Body of pancreas (tissue), 4 donors: Measurements from ENCODE around the gene CPEB1. TPM values are rescaled to one million over a fixed set of nuclear protein-coding genes. Genes with fewer than 3 reads are reported as not detected.

Experiments used
- ATAC-seq: fragments of 150-250 bp; one replicate; pipeline ENCODE4 v1.9.1; 2016
- DNase-seq, 4 donors: peaks; one replicate each; pipeline ENCODE4 v3.0.0-alpha.2; 2019
- H3K27ac ChIP-seq, 4 donors: fragments of 200-600 bp; sonication (generic); 1 replicate in 3 of 4; 2 replicates in 1 of 4; pipeline versions ENCODE4 v1.5.1 to v1.6.1; 2016 to 2019; ENCODE audit warnings: mild to moderate bottlenecking in 1 of 4, mixed read lengths in 1 of 4, moderate library complexity in 1 of 4
- H3K27me3 ChIP-seq, 2 donors: fragments of 200-600 bp; sonication (generic); one replicate each; pipeline ENCODE4 v1.6.0; 2016; ENCODE audit warnings: mild to moderate bottlenecking in 1 of 2
- H3K36me3 ChIP-seq, 2 donors: fragments of 200-600 bp; sonication (generic); replicated peaks in 1 of 2; 2 replicates each; pipeline ENCODE4 v1.5.1; 2016; ENCODE audit warnings: low read depth in 2 of 2; ENCODE audit not compliant: insufficient read depth in 1 of 2
- H3K4me1 ChIP-seq: fragments of 200-600 bp; sonication (generic); one replicate; pipeline ENCODE4 v1.6.0; 2016
- H3K4me3 ChIP-seq, 2 donors: fragments of 200-600 bp; sonication (generic); 1 replicate in 1 of 2; 2 replicates in 1 of 2; pipeline ENCODE4 v1.5.1; 2016 to 2019
- H3K9me3 ChIP-seq, 3 donors: fragments of 200-600 bp; sonication (generic); 1 replicate in 2 of 3; 2 replicates in 1 of 3; pipeline ENCODE4 v1.5.1; 2016
- CTCF ChIP-seq, 7 experiments: fragments of 450-650 bp in 4 of 7; fragments of 200-600 bp in 3 of 7; sonication (generic) in 3 of 7; IDR thresholded peaks; one replicate each; pipeline ENCODE4 v1.5.1; 2016 to 2019; ENCODE audit warnings: antibody characterized with exemption in 7 of 7
- POLR2A ChIP-seq, 3 donors: fragments of 450-650 bp; IDR thresholded peaks; one replicate each; pipeline ENCODE4 v1.6.1; 2016; ENCODE audit warnings: antibody characterized with exemption in 3 of 3, mild to moderate bottlenecking in 2 of 3
- WGBS, 2 donors: methylation state at CpG; one replicate each; pipeline ENCODE4 v1.1.5; 2017; 5-methylcytosine and 5-hydroxymethylcytosine counted together
- intact Hi-C: fragments of 100-400 bp; cut with DNase I; formaldehyde crosslinking; loops from one replicate; pipeline ENCODE4 v1.15.1; 2023
- total RNA-seq, 2 donors: library from RNA; depleted of rRNA; stranded (reverse); fragments of >200 nt; gene quantifications; one replicate each; pipeline ENCODE4 v1.1.0, GENCODE V29; 2016

The CPEB1 gene
- total RNA-seq, 2 donors from 2014 or later: 1.0 TPM; not detected in 1

- no peaks in the 10 kb centered on the region for H3K27me3 ChIP-seq
- H3K4me3 ChIP-seq: no peak overlapping the region
- H3K9me3 ChIP-seq: no peaks in the 10 kb centered on the region
- ATAC-seq (no peak), DNase-seq (no peak)
- no peaks in the 10 kb centered on the region for H3K4me1 ChIP-seq
- H3K36me3 ChIP-seq: no peaks in the 10 kb centered on the region
- H3K27ac ChIP-seq: no peak overlapping the region
- TF ChIP-seq CTCF (IDR thresholded peaks at IDR 0.05): no peak
- TF ChIP-seq POLR2A (IDR thresholded peaks at IDR 0.05): no peak
- WGBS, 2 donors: 74 to 85% methylated on average over 5 to 9 of the region's 9 CpGs
- intact Hi-C loops: no loop called here
Measured at GRCh38 chr15:82549199-82549665, 97.9 kb downstream of the CPEB1 start.

- 91 to 100% methylated on average over 1 to 2 of the region's 2 CpGs for WGBS, 2 donors
- intact Hi-C loops: no loop called here
- Histone ChIP-seq H3K9me3 (no peaks in the 10 kb centered on the region), H3K4me3 (no peak overlapping the region), H3K27ac (no peak overlapping the region), H3K4me1 (no peaks in the 10 kb centered on the region), H3K27me3 (no peaks in the 10 kb centered on the region), H3K36me3 (no peaks in the 10 kb centered on the region)
- DNase-seq: no peak
- TF ChIP-seq CTCF (IDR thresholded peaks at IDR 0.05) (no peak), POLR2A (IDR thresholded peaks at IDR 0.05) (no peak)
- ATAC-seq: no peak
Measured at GRCh38 chr15:82548700-82549099, 98.5 kb downstream of the CPEB1 start.

GRCh38 chr15:82545478-82545877 lies 101.7 kb downstream of the CPEB1 start:
- H3K36me3 ChIP-seq: no peaks in the 10 kb centered on the region
- ATAC-seq (no peak), DNase-seq (no peak)
- no peak overlapping the region for H3K4me3 ChIP-seq
- H3K4me1 ChIP-seq: peaks cover 5% of the 10 kb centered on the region
- no peak overlapping the region for H3K27ac ChIP-seq
- no peaks in the 10 kb centered on the region for H3K27me3 ChIP-seq
- intact Hi-C loops: no loop called here
- TF ChIP-seq POLR2A (IDR thresholded peaks at IDR 0.05): no peak
- no peak for TF ChIP-seq CTCF (IDR thresholded peaks at IDR 0.05)
- H3K9me3 ChIP-seq: no peaks in the 10 kb centered on the region
- 65 to 69% methylated on average over 6 of the region's 6 CpGs for whole genome bisulfite sequencing, 2 donors

DNA sequence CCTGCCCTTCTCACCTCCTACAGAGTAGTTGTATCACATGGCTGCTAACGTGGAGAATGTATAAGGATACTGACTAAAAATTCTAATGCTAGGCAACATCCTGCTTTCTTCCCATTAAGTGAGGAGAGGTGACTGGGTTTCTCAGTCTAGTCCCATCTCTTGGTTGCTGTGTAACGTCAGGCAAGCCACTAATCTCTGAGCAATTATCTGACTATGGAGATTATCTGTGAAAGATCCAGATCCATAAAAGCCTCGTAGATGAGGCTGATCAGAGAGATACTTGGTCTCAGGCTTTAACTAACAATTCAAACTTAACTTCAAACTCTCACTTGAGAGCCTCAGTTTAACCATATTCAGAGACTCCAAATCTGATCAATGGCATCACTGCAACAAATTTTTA lies 102.2 kb downstream of the CPEB1 start:
- Histone ChIP-seq H3K27me3 (no peaks in the 10 kb centered on the region), H3K36me3 (no peaks in the 10 kb centered on the region), H3K27ac (no peak overlapping the region), H3K4me3 (no peak overlapping the region), H3K9me3 (no peaks in the 10 kb centered on the region), H3K4me1 (peaks cover 5% of the 10 kb centered on the region)
- intact Hi-C loops: no loop called here
- no peak for ATAC-seq
- TF ChIP-seq POLR2A (IDR thresholded peaks at IDR 0.05) (no peak), CTCF (IDR thresholded peaks at IDR 0.05) (no peak)
- no peak for DNase-seq
- 45 to 47% methylated on average over 3 of the region's 3 CpGs for WGBS, 2 donors

- DNase-seq (no peak), ATAC-seq (no peak)
- 61 to 70% methylated on average over 8 to 9 of the region's 9 CpGs for whole genome bisulfite sequencing, 2 donors
- no peak overlapping the region for H3K27ac ChIP-seq
- no peak for TF ChIP-seq CTCF (IDR thresholded peaks at IDR 0.05)
- no peak for TF ChIP-seq POLR2A (IDR thresholded peaks at IDR 0.05)
- no peaks in the 10 kb centered on the region for H3K27me3 ChIP-seq
- intact Hi-C loops: no loop called here
- peaks cover 5% of the 10 kb centered on the region for H3K4me1 ChIP-seq
- H3K36me3 ChIP-seq: no peaks in the 10 kb centered on the region
- no peak overlapping the region for H3K4me3 ChIP-seq
- no peaks in the 10 kb centered on the region for H3K9me3 ChIP-seq
Measured at GRCh38 chr15:82544431-82544830, 102.7 kb downstream of the CPEB1 start.
